HG02588 (cell line): Measurements from ENCODE around the gene EPM2A.
"Not testable (repeated sequence)": the region's sequence is repeated elsewhere in the genome, so short reads cannot be mapped to it uniquely, and the experiment has no call there.

Experiments used
- ATAC-seq: cut with Tn5 transposase; IDR thresholded peaks from one replicate; pipeline ENCODE4 v1.9.1; 2021; ENCODE audit warnings: mild to moderate bottlenecking, moderate library complexity; ENCODE audit not compliant: unreplicated experiment

The EPM2A gene

GRCh38 chr6:145735356-145736165 is at the start of gene EPM2A:
EPM2A (minus strand) TSS chr6:145735520; CDS start chr6:145735498, 22 bp downstream.
- ATAC-seq: peak; percentile 66

GRCh38 chr6:145784683-145785082 is 49.4 kb upstream of the EPM2A start:
- ATAC-seq: peak; percentile 92

- ATAC-seq: no peak
Measured at GRCh38 chr6:145783796-145784195, 48.5 kb upstream of the EPM2A start.

GRCh38 chr6:145772846-145773245 is 37.5 kb upstream of the EPM2A start:
- ATAC-seq: no peak

GRCh38 chr6:145765449-145765848 is 30.1 kb upstream of the EPM2A start:
- no peak for ATAC-seq

- ATAC-seq: no peak
Measured at GRCh38 chr6:145763742-145764141, 28.4 kb upstream of the EPM2A start.

GRCh38 chr6:145761584-145761983 is 26.3 kb upstream of the EPM2A start:
- ATAC-seq: peak; percentile 49

GRCh38 chr6:145758113-145758512 is 22.8 kb upstream of the EPM2A start:
- no peak for ATAC-seq

- no peak for ATAC-seq
Measured at GRCh38 chr6:145756170-145756662, 20.9 kb upstream of the EPM2A start.

GRCh38 chr6:145755682-145756081 is 20.4 kb upstream of the EPM2A start:
- no peak for ATAC-seq

GRCh38 chr6:145752638-145753037 is 17.3 kb upstream of the EPM2A start:
- ATAC-seq: no peak

- ATAC-seq: peak; percentile 63
Measured at GRCh38 chr6:145749632-145750031, 14.3 kb upstream of the EPM2A start.

- no peak for ATAC-seq
Measured at GRCh38 chr6:145745861-145746260, 10.5 kb upstream of the EPM2A start.

GRCh38 chr6:145744619-145745018 is 9.3 kb upstream of the EPM2A start:
- no peak for ATAC-seq

- no peak for ATAC-seq
Measured at GRCh38 chr6:145743332-145743731, 8.0 kb upstream of the EPM2A start.

GRCh38 chr6:145742472-145742871 is 7.2 kb upstream of the EPM2A start:
- ATAC-seq: not testable (repeated sequence)

- ATAC-seq: not testable (repeated sequence)
Measured at GRCh38 chr6:145739685-145740084, 4.4 kb upstream of the EPM2A start.

GRCh38 chr6:145738265-145738664 is 2.9 kb upstream of the EPM2A start:
- no peak for ATAC-seq

- no peak for ATAC-seq
Measured at GRCh38 chr6:145736661-145737144, 1.4 kb upstream of the EPM2A start.

- ATAC-seq: peak; percentile 77
Measured at GRCh38 chr6:145734486-145735355, 599 bp downstream of the EPM2A start.

- ATAC-seq: no peak
Measured at GRCh38 chr6:145733810-145734209, 1.5 kb downstream of the EPM2A start.
